ENCODE measurements around the gene CGNL1.

CGNL1 gene

DNA sequence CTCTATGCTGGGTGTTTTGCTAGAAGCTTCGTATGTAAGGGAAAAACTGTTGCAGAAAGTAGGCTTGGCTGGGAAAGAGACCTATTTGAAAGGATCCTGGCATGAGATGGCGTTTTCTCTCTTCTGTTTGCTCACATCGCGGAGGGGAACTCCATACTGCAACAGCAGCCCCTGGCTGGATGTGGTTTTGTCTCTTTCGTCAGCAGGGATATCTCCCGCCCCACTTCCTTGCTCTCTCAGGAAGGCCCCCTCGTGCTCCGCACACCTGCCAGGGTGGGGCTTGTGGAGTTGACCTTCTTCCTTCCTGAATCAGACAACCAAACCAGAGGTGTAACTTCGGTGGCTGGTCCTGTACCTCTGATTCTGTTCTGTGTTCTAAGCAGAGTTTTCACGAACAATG, 189.0 kb downstream of the CGNL1 start:
- DNase-seq (ENCODE audit: low read depth in 1 of 2, low spot score in 1 of 2), result no peak

DNA sequence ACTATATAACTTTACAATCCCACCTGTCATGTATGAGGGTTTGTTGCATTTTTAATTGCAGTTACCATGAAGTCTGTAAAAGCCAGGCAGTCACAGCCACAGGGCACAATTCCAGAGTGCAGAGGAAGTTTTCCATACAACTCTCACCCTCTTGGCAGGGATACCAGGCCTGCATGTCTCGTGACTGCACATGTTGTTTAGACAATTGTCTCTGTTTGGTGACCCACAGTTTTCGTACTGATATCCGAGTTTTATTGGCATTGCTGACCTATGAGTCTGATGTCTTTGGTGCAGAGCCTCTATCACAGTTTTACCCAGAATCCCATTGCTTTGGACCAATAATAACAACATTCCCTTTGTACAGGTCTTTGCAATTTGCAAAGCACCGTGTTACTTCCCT, 190.5 kb downstream of the CGNL1 start:
- no peak for DNase-seq (ENCODE audit: low read depth in 1 of 2, low spot score in 1 of 2)

DNA sequence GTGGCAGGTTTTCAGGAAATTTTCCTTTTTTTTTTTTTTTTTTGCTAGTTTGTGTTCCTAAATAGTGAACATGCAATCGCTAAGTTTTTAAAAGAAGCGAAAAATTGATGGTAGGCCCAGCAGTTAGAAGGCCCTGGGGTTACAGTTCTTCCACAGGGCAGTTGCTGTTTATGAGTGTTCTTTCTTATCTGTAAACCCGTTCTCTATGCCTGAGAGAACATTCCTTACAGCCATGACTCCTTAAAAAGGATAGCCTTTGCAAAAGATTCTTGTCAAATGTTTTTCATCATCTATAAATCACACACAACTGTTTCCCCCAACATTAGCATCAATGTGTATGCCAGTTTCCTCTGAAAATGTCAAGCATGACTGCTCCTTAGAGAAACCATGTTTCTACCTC, 191.6 kb downstream of the CGNL1 start:
- no peak for DNase-seq (ENCODE audit: low read depth in 1 of 2, low spot score in 1 of 2)

DNA sequence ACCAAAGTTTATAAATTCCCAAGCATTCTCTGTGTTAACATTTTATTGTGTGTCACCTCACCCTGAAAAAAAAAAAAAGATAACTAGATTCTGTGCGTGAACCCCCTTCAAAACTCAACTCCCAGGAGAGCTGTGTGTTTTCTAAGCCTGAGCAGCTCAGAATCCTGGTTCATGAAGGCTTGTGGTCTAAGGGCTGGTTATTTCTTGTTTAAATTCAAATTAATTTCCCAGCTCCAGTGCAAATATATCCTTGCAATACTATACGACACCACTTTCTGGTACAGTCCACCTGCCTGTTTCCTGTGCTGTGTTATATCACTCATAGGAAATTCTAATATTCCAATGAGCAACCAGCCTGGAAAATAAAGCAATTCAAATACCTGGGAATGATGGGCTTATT, 192.0 kb downstream of the CGNL1 start:
- DNase-seq (ENCODE audit: low read depth in 1 of 2, low spot score in 1 of 2), result no peak

DNA sequence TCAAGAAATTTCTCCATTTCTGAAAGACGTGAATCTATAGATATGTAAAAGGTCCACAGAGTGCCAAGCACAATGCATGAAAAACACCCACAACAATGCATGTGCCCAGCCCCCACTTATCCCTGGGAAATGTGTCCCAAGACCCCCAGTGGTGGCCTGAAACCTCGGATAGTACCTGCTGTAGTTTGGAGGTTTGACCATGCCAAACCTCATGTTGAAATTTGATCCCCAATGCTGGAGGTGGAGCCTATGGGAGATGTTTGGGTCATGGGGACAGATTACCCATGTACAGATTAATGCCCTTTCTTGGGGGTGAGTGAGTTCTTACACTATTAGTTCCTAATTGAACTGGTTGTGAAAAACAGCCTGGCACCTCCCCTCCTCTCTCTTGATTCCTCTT, 194.0 kb downstream of the CGNL1 start:
- no peak for DNase-seq (ENCODE audit: low read depth in 1 of 2, low spot score in 1 of 2)

DNA sequence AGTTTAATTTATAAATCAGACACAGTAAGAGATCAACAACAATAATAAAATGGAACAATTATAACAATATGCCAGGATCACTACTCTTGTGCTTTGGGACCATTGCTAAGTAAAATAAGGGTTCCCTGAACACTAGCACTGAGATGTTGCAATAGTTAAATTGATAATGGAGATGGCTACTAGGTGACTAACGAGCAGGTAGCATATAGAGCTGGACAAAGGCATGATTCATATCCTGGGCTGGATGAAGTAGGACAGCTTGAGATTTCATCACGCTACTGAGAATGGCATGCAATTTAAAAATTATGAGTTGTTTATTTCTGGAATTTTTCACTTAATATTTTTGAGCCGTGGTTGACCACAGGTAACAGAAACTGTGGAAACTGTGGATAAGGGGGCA, 194.7 kb downstream of the CGNL1 start:
- no peak for DNase-seq (ENCODE audit: low read depth in 1 of 2, low spot score in 1 of 2)

DNA sequence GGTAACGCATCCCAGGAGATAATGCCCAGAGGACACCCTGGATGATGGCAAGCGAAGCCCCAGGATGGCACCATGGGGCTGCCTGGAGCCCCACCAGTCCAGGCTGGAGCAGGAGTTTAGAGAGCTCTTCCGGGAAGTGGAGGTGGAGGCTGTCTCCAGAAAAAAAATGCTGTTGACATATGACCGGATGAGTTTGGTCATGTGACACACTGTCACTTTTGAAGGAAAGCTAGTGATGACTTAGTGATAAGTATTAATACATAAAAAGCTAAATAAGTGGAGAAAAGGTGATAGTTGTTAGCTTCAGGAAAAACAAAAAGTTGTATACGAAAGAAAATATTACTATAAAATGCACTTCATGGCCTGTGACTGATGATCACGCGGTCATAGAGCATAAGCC, 195.4 kb downstream of the CGNL1 start:
- DNase-seq (ENCODE audit: low read depth in 1 of 2, low spot score in 1 of 2), result no peak

DNA sequence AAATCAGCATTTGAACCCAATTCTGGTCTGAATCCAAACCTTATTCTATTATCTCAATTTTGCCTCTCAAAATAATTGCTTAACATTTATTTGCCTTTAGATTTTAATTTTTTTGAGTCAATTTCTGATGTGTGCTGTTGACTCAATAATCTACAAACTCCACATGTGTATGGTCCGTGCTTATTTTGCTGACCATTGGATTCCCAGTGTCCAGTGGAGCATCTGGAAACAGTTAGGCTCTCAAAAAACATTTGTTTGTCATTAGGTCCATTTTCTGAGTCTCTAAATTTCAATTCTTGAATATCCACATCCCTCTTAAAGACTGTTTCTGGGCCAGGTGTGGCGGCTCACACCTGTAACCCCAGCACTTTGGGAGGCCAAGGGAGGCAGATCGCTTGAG, 196.2 kb downstream of the CGNL1 start:
- DNase-seq (ENCODE audit: low read depth in 1 of 2, low spot score in 1 of 2), result no peak

DNA sequence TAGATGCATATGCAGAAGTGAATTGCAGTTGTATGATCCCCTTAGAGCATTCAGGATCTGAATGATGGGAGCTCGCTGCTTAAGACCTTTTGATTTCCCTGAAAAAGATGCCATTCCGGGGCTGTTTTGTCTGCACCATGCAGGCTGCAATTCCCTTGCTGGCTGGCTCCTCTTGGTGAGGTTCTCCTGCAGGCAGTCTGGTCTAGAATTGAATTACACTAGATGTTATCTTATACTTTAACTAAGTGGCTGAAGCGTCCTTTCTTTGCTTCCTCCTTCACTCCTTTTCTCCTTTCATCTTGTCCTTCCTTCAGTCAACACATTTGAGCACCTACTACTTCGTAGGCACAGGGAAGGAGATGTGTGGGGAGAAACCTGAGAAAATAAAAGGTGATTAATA, 196.8 kb downstream of the CGNL1 start:
- no peak for DNase-seq (ENCODE audit: low read depth in 1 of 2, low spot score in 1 of 2)

DNA sequence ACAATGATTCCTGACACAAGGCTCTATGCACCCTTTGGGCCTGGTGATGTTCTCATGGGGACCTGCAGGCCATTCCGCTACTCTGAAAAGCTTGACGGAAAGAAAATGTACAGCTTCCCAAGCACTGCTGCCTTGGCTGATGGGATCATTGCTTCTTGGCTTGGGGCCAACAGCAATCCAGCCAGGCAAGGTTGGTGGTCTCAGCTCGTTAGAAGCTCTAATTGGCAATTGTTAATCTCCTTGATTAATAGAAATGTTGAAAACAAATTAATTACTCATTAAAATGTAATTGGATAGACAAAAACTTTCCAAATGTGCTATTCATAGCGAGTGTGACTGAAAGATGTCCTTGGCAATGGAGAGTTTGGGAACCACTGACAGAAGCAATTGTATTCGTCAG, 199.1 kb downstream of the CGNL1 start:
- DNase-seq (ENCODE audit: low read depth in 1 of 2, low spot score in 1 of 2), result no peak

DNA sequence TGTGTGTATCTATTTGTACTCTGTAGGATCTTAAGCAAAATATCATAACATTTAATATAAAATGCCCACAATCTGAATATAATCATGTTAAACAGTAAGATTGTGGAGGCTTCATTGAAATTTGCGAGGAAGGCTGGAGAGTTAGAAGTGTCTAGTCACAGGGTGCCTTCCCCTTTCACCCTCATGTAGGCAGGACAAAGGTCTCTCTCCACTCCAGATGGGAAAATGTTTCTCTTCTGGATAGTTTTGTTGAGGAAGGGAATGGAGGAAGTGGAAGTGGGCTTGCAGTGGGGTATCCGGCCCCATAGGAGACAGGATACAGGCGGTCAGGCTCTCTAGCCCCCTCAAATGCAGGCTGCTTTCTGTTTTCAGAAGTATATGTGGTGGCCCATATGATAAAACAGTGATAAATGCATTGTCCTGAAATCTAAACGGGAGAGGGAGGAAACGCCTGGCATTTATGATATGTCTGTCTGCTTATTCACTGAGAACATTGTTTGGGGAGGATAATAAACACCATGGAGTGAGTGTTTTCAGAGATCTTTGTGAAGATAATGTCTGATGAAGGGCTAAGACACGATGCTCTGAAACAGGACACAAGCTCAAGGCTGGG, 202.1 kb downstream of the CGNL1 start:
- no peak for DNase-seq (ENCODE audit: low read depth in 1 of 2, low spot score in 1 of 2)

DNA sequence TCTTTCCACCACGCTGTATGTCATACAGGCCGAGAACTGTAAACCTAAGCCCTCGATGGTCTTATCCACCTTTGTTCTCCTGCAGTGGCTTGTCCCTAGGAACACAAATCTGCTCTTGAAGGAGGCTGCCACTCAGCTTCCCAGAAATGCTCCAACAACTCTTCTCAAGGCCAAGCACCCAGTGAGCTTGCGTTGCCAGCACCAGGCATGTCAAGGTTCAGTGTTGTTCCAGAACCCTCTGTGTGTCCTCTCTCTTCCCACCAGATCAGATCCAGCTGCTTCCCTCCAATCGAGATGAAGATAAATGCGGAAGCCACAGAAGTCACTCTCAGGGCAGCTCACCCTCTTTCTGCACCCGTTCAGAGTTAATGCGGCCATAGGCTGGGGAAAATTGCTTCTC, 204.1 kb downstream of the CGNL1 start:
- no peak for DNase-seq (ENCODE audit: low read depth in 1 of 2, low spot score in 1 of 2)

DNA sequence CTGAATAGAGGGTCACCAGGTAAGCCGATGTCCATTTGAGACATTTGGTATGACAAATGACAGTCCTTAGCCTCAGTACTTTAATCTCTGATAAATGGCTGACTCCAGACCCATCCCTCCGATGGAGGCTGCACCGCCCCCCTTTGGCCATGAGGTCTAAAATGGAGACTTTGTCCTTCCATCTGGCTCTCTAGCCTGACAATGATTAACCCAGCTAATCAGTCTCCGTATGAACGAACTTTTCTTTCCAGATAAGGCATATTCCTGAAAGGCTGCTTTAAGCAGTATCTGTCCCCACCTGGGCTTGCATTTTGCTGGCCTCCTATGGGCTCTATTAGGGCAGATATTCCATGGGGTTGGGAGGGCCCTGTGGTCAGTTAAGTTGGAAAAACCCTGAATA, 204.6 kb downstream of the CGNL1 start:
- no peak for DNase-seq (ENCODE audit: low read depth in 1 of 2, low spot score in 1 of 2)

DNA sequence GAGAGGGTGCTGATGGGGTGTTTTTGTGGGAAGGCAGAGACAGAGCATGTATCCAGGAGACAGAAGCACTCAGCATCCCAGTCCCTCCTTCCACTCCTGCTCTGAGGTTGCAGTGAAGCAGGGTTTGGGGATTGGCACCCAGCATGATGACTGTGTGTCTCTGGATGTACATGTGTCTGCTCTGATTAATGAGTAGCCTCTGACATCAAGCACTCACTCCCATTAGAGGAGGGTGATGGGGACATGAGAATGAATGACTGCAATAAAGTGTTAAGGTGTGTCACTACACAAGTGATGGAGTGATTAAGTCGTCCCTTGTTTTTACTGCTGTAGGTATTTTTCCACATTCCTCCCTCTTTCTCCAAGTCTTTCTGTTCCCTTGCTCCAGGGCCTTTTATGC, 205.8 kb downstream of the CGNL1 start:
- DNase-seq (ENCODE audit: low read depth in 1 of 2, low spot score in 1 of 2), result no peak

DNA sequence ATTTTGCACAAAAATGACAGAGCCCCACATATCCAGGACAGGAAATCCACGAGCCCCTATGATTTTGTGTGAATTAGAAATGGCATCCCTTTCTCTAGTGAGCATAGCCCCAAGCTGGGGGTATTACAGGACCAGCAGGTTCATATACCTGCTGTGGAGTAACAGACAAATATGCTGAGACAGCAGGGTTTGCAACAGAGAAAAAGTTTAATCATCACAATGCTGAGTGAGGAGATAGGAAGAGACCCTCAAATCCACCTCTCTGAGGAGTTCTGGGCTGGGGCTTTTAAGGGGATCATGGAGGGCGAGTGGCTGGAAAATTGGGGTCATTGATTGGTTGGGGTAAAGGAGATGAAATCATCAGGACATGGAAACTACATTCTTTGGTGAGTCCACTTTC, 207.0 kb downstream of the CGNL1 start:
- no peak for DNase-seq (ENCODE audit: low read depth in 1 of 2, low spot score in 1 of 2)

DNA sequence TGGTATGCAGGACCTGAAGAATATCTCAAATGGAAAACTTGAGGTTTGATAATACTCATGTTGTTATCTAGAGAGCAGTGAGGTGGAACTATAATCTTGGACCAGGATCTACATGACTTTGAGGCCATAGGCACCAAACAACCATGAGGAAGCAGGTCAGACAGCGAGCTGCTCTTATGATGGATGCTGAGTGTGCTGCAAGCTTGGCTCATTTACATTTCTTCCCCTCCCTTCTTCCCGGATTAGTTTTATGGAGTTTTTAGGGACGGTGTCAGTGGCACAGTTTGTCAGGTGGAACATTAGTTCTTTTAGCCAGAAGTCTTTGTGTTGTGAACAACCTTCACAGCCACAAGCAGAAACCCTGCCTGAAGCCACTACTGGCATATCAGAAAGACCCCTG, 207.4 kb downstream of the CGNL1 start:
- DNase-seq (ENCODE audit: low read depth in 1 of 2, low spot score in 1 of 2), result no peak

DNA sequence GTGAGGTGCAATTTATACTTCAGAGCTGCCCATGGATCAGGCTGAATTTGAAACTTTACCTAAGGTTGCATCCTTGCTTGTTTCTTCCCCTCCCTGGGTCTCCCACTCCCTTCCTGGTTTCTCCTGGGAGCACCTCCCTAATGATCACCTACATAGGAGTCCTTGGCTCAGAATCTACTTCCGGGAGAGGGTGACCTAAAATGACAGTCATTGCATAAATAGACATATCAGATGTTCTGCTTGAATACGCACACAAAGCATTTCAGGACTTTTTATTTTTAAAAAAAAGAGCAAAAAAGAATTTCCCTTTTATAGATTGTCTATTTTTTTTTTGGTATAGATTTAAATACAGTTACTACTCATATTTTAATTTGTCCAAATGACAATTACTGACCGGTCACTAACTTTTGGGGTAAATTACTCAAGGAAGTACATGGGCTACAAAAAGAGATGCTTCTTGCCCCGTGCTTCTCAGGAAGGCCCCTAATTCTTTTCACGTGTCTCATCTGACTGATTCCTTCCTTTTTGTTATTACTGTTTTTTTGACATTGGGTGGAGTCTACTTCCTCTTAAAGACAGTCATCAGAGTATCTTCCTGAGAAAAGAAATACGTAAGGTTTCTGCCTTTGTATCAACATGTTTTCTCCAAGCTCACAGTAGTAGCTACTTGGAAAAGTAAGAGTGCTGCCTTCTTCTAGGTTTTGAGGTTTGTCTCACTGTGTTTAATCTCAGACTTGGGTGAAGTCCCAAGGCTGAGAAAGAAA, 210.5 kb downstream of the CGNL1 start:
- no peak for DNase-seq (ENCODE audit: low read depth in 1 of 2, low spot score in 1 of 2)

DNA sequence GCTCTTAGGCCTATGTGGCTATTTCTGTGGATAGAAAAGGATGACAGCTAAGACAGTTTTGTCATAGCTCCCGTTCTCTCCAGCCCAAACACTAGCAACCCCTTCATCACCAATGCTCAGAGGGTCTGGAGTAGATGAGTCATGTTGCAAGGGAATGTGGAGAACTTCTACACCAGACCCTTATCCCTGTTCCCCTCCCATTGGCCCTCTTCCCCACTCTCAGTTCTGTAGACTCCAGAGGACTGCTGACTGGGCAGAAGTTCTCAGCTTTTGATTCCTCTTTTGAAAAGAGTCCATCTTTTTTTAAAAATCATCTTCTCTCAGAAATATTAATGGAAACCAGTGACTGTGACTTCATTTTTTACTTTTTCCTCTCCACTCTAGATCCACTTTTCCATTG, 213.0 kb downstream of the CGNL1 start:
- DNase-seq (ENCODE audit: low read depth in 1 of 2, low spot score in 1 of 2), result no peak

DNA sequence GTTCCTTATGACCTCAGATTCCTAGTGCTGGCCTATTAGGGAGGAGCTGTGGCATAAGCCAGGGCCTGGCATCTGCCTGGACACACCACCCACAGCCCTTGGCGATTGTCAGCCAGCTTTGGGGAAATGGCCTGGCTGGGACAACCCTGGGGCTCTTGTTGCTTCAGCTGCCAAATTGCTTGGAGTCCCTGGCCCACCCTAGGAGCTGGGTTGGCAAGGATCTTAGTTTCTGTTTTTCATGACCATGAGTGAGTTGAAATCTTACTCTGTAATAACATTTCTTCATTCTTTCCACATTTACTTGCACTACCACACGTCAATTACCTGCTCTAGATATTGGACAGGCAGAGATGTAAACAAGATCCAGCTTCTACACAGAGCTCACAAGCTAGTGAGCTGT, 213.4 kb downstream of the CGNL1 start:
- DNase-seq (ENCODE audit: low read depth in 1 of 2, low spot score in 1 of 2), result no peak

DNA sequence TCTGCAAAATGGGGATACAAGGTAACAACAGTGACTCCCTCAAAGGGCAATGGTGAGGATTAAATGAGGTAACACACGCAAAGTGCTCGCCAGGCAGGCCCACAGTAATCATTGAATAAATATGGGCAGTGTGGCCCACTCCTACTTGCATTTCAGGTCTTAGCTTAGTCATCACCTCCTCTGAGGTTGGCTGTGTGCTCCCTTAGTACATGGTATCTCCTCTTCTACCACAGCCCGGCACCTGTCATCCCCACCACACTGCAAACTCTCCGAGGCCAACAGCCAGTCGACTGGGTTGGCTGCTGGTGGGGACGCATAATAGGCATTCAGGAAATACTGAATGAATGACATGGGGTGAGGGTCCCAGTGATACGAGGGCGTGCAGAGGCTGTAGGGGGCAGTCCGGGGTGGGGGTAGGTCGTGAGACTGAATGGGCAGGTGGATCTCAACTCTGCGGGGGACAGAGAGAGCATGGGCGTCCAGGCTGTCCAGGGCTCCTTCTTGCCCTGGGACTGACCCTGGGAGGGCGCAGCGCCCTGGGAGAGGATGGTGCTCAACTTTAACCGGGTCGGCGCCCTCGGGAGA, 215.0 kb downstream of the CGNL1 start:
- DNase-seq (ENCODE audit: low read depth in 1 of 2, low spot score in 1 of 2), result no peak

DNA sequence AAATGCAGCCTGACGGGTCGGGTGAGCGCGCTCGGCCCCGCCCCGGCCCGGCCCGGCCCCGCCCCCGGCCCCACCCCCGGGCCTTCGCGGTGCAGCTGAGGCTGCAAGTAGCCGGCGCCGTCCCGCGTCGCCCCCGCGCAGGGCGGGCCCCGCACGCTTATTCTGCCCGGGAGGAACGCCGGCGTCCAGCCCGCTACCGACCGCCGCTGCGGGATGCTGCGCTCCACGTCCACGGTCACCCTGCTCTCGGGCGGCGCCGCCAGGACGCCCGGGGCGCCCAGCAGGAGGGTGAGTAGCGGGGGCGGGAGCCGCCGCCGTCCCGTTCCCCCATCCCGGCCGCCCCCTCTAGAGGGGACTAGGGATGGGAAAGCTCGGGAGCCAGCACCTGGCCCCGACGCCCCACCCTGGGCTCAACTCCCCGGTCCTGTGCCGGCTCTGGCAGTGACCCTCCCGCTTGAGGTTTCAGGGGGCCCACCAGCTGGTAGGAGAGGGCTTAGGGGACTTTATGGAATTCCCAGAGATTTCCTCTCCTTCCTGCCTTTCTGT, 215.6 kb downstream of the CGNL1 start, which contains the start of gene MYZAP:
TSS of gene MYZAP (plus strand) at position 83 of the 546 bp plus-strand sequence. CDS start at position 214, 131 bp downstream.
- peak; percentile 23 to 54 for DNase-seq (ENCODE audit: low read depth in 1 of 2, low spot score in 1 of 2)

DNA sequence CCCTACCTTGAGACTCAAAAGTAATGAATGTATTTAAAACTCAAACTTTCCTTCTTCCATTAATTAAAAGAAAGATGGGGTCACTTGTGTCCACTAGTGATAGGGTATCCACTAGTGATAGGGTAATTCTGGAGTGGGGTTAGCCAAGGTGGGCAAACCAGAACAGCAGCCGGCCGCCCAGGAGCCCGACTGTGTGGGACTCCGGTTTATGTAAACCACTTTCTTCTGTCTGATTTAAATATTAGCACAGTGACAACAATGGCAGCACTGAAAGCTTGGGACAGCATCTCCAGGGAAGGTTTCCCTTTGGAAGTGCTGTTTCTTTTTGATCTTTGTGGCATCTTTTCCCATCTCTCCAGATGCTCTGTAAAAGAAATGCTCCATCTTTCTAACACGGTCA, 216.1 kb downstream of the CGNL1 start:
- DNase-seq (ENCODE audit: low read depth in 1 of 2, low spot score in 1 of 2), result no peak
